HCT116 (cell line): ENCODE data around the gene DSG1. TPM values are rescaled to one million over a fixed set of nuclear protein-coding genes. Genes with fewer than 3 reads are reported as not detected.
A peak's percentile ranks its signal among the peaks of the same experiment; 100 is the strongest.

ENCODE experiments used
- ATAC-seq: fragments of 200-7000 bp; cut with Tn5 transposase; 2 replicates; pipeline ENCODE4 v1.9.1; 2020; ENCODE audit warnings: mild to moderate bottlenecking, moderate library complexity
- BruUV-seq: library from RNA; stranded (reverse); fragments of 400-500 nt; replicated peaks from 2 replicates; lab custom pipeline; 2021; lab: Mats Ljungman, UMichigan
- CTCF ChIA-PET: fragments of 300-600 bp; sonication (Branson Sonifier 250); formaldehyde crosslinking; loops from one replicate; lab custom pipeline; 2021; ENCODE audit warnings: antibody characterized with exemption; lab: Charles Lee
- POLR2A ChIA-PET: fragments of 300-600, 350-600 bp; sonication (Branson Sonifier 250); formaldehyde crosslinking; loops from one replicate; lab custom pipeline; 2021; ENCODE audit warnings: antibody characterized with exemption; lab: Charles Lee
- RAD21 ChIA-PET, 2 experiments: fragments of 300-600 bp; sonication (Branson Sonifier 250); formaldehyde crosslinking; loops; one replicate each; lab custom pipeline; 2023; ENCODE audit warnings: low total read pairs in 2 of 2; ENCODE audit not compliant: uncharacterized antibody in 2 of 2, unreplicated experiment in 2 of 2, low non-redundant PET in 1 of 2; lab: Charles Lee
- DNase-seq: peaks from one replicate; pipeline ENCODE4 v3.0.0-alpha.2; 2010; ENCODE audit warnings: low read depth, low spot score
- H2AFZ ChIP-seq: fragments of 200-600 bp; shearing (Covaris generic), sonication (generic); 2 replicates; pipeline ENCODE4 v1.6.1; 2017; ENCODE audit warnings: low read depth, mixed run types, mixed read lengths, antibody characterized with exemption, low read length; ENCODE audit not compliant: poor library complexity, severe bottlenecking
- H3K27ac ChIP-seq: 2 replicates; pipeline ENCODE4 v1.5.1; 2012; ENCODE audit warnings: low read depth, low read length
- H3K27me3 ChIP-seq: fragments of 200-600 bp; sonication (generic); 2 replicates; pipeline ENCODE4 v1.6.1; 2016; ENCODE audit warnings: mixed run types, low read length, mixed read lengths; ENCODE audit not compliant: insufficient read depth
- H3K36me3 ChIP-seq, 2 experiments: fragments of 200-500 bp in 1 of 2; fragments of 200-600 bp in 1 of 2; sonication (Bioruptor generic) in 1 of 2; sonication (generic) in 1 of 2; 2 replicates each; pipeline versions ENCODE4 v1.5.1 to v1.6.1; 2014 to 2016; ENCODE audit warnings: low read length in 2 of 2, inconsistent platforms in 1 of 2, mixed read lengths in 1 of 2, mixed run types in 1 of 2; ENCODE audit not compliant: insufficient read depth in 2 of 2, control insufficient read depth in 1 of 2
- H3K4me1 ChIP-seq, 2 experiments: fragments of 200-600 bp in 1 of 2; sonication (generic) in 1 of 2; 2 replicates each; pipeline versions ENCODE4 v1.5.1 to v1.6.1; 2012 to 2017; ENCODE audit warnings: low read length in 2 of 2, inconsistent platforms in 1 of 2, mild to moderate bottlenecking in 1 of 2, mixed read lengths in 1 of 2, mixed run types in 1 of 2, moderate library complexity in 1 of 2; ENCODE audit not compliant: insufficient read depth in 2 of 2, control insufficient read depth in 1 of 2
- H3K4me2 ChIP-seq: fragments of 200-600 bp; sonication (generic); 2 replicates; pipeline ENCODE4 v1.6.1; 2017; ENCODE audit warnings: mixed run types, low read length, mixed read lengths
- H3K4me3 ChIP-seq, 2 experiments: fragments of 200-600 bp in 1 of 2; sonication (generic) in 1 of 2; replicated peaks in 1 of 2; 2 replicates each; pipeline ENCODE4 v1.5.1; 2011 to 2016; ENCODE audit warnings: low read length in 2 of 2, control low read depth in 1 of 2, low read depth in 1 of 2, mild to moderate bottlenecking in 1 of 2, mixed read lengths in 1 of 2, mixed run types in 1 of 2
- H3K79me2 ChIP-seq: fragments of 200-600 bp; sonication (generic); 2 replicates; pipeline ENCODE4 v1.6.1; 2017; ENCODE audit warnings: mild to moderate bottlenecking, mixed run types, low read length, moderate library complexity, mixed read lengths; ENCODE audit not compliant: insufficient read depth
- H3K9ac ChIP-seq: fragments of 200-600 bp; sonication (generic); 2 replicates; pipeline ENCODE4 v1.6.1; 2016; ENCODE audit warnings: low read length, mixed read lengths
- H3K9me2 ChIP-seq: fragments of 200-600 bp; sonication (generic), shearing (Covaris generic); 2 replicates; pipeline ENCODE4 v1.6.1; 2017; ENCODE audit warnings: mixed run types, mild to moderate bottlenecking, moderate library complexity; ENCODE audit not compliant: insufficient read depth
- H3K9me3 ChIP-seq, 2 experiments: fragments of 200-500 bp in 1 of 2; fragments of 200-600 bp in 1 of 2; sonication (Bioruptor generic) in 1 of 2; sonication (generic) in 1 of 2; 2 replicates each; pipeline ENCODE4 v1.6.1; 2014 to 2017; ENCODE audit warnings: low read length in 2 of 2, mixed read lengths in 2 of 2, inconsistent platforms in 1 of 2, low read depth in 1 of 2, mild to moderate bottlenecking in 1 of 2, mixed run types in 1 of 2, moderate library complexity in 1 of 2; ENCODE audit not compliant: control insufficient read depth in 1 of 2, insufficient read depth in 1 of 2
- H4K20me1 ChIP-seq: fragments of 200-600 bp; sonication (generic), shearing (Covaris generic); 2 replicates; pipeline ENCODE4 v1.6.1; 2017; ENCODE audit warnings: mixed run types, mild to moderate bottlenecking, moderate library complexity; ENCODE audit not compliant: insufficient read depth
- CBX3 ChIP-seq: IDR thresholded peaks from 2 replicates; pipeline ENCODE4 v1.6.1; 2012; ENCODE audit warnings: low read depth
- EZH2 ChIP-seq: fragments of 200-600 bp; sonication (generic); IDR thresholded peaks from 2 replicates; pipeline ENCODE4 v1.6.1; 2017; ENCODE audit warnings: antibody characterized with exemption, mixed run types
- POLR2A ChIP-seq: IDR thresholded peaks from 2 replicates; pipeline ENCODE4 v1.7.0; 2011; ENCODE audit warnings: borderline replicate concordance; ENCODE audit not compliant: insufficient read depth, insufficient read length; ENCODE audit errors: extremely low read depth
- RAD21 ChIP-seq: IDR thresholded peaks from 2 replicates; pipeline ENCODE4 v1.6.1; 2012; ENCODE audit warnings: low read depth, mild to moderate bottlenecking
- SIN3A ChIP-seq: IDR thresholded peaks from 2 replicates; pipeline ENCODE4 v1.6.1; 2012; ENCODE audit warnings: low read depth
- SP1 ChIP-seq: IDR thresholded peaks from 2 replicates; pipeline ENCODE4 v1.6.1; 2012; ENCODE audit warnings: low read depth
- intact Hi-C: fragments of 100-400 bp; cut with micrococcal nuclease; formaldehyde crosslinking; loops from 2 replicates; pipeline ENCODE4 v1.10.0; 2022
- total RNA-seq: library from RNA; stranded (reverse); gene quantifications from one replicate; pipeline ENCODE4 v1.2.1, GENCODE V29; 2021; ENCODE audit not compliant: unreplicated experiment
- TF ChIP-seq, protein P1 (sequence below), 3 experiments: fragments of 200-600 bp in 1 of 3; sonication (generic) in 1 of 3; IDR thresholded peaks in 2 of 3; conservative IDR thresholded peaks in 1 of 3; 2 replicates each; pipeline ENCODE4 v1.5.1; 2012 to 2017; ENCODE audit warnings: low read depth in 2 of 3, low read length in 2 of 3, antibody characterized with exemption in 1 of 3, borderline replicate concordance in 1 of 3, control low read depth in 1 of 3, mild to moderate bottlenecking in 1 of 3, mixed read lengths in 1 of 3, mixed run types in 1 of 3, moderate library complexity in 1 of 3; ENCODE audit not compliant: insufficient read depth in 1 of 3
- TF ChIP-seq, protein P2 (sequence below): IDR thresholded peaks from 2 replicates; pipeline ENCODE4 v1.6.1; 2011; ENCODE audit warnings: mild to moderate bottlenecking, low read length, moderate library complexity; ENCODE audit not compliant: insufficient replicate concordance; ENCODE audit errors: extremely low read depth

Gene DSG1
- total RNA-seq, 1 experiment from 2014 or later = not detected

DNA sequence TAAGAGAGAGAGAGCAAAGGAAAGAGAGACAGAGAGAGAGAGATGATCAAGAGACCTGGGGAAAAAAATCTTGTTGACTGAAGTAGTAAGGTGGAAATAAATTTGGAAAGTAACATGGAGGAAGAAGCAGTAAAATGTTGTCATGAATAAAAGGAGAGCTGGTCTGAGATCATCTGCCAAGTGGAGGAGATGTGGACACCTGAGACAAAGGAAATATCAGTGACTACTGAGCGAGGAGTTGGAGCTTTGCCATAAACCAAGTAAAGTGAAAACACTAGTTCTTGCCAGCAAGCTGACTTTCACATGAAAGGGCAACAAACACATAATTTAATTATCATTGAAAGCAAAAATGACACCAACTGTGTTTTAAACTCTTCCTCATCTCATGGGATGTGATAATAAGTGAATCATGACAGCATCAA, 49.0 kb upstream of the DSG1 start:
- H3K4me2 ChIP-seq = peak overlapping the region; percentile 35
- ATAC-seq (no peak), DNase-seq (no peak)
- H3K9me3 ChIP-seq = no peaks in the 10 kb centered on the region
- TF ChIP-seq POLR2A (no peak), SIN3A (no peak), SP1 (peak; percentile 29; the same call in 1 of the 2 replicates), CBX3 (0 out of 2 replicates have a peak, but pooled peaks have one; percentile 23), RAD21 (peak; percentile 3; the same call in 1 of the 2 replicates), EZH2 (no peak)
- TF ChIP-seq, protein P1, sequence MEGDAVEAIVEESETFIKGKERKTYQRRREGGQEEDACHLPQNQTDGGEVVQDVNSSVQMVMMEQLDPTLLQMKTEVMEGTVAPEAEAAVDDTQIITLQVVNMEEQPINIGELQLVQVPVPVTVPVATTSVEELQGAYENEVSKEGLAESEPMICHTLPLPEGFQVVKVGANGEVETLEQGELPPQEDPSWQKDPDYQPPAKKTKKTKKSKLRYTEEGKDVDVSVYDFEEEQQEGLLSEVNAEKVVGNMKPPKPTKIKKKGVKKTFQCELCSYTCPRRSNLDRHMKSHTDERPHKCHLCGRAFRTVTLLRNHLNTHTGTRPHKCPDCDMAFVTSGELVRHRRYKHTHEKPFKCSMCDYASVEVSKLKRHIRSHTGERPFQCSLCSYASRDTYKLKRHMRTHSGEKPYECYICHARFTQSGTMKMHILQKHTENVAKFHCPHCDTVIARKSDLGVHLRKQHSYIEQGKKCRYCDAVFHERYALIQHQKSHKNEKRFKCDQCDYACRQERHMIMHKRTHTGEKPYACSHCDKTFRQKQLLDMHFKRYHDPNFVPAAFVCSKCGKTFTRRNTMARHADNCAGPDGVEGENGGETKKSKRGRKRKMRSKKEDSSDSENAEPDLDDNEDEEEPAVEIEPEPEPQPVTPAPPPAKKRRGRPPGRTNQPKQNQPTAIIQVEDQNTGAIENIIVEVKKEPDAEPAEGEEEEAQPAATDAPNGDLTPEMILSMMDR (IDR thresholded peaks at IDR 0.05 in 2 of 3, conservative IDR thresholded peaks at IDR 0.05 in 1 of 3; ENCODE audit: borderline replicate concordance in 1 of 3, insufficient read depth in 1 of 3, low read depth in 2 of 3, low read length in 2 of 3) = no peak
- TF ChIP-seq, protein P2, sequence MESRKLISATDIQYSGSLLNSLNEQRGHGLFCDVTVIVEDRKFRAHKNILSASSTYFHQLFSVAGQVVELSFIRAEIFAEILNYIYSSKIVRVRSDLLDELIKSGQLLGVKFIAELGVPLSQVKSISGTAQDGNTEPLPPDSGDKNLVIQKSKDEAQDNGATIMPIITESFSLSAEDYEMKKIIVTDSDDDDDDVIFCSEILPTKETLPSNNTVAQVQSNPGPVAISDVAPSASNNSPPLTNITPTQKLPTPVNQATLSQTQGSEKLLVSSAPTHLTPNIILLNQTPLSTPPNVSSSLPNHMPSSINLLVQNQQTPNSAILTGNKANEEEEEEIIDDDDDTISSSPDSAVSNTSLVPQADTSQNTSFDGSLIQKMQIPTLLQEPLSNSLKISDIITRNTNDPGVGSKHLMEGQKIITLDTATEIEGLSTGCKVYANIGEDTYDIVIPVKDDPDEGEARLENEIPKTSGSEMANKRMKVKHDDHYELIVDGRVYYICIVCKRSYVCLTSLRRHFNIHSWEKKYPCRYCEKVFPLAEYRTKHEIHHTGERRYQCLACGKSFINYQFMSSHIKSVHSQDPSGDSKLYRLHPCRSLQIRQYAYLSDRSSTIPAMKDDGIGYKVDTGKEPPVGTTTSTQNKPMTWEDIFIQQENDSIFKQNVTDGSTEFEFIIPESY = no peak
- RAD21 ChIA-PET = no interaction called here
- H3K4me3 ChIP-seq = no peak overlapping the region
- peak overlapping the region; percentile 36 for H2AFZ ChIP-seq
- no peaks in the 10 kb centered on the region for H3K27me3 ChIP-seq
- no peaks in the 10 kb centered on the region for H3K9me2 ChIP-seq
- POLR2A ChIA-PET = no interaction called here
- no peaks in the 10 kb centered on the region for H3K36me3 ChIP-seq
- no peak overlapping the region for H3K27ac ChIP-seq
- no peak overlapping the region for H3K9ac ChIP-seq
- CTCF ChIA-PET = no interaction called here
- no TSS peak for BruUV-seq
- peaks cover 3 to 12% of the 10 kb centered on the region in 2 experiments; a peak in 3 of 4 replicates for H3K4me1 ChIP-seq
- intact Hi-C loops = loop anchor here (5.0 kb wide), 3 partner anchors 52 to 238 kb away; no protein-coding TSS in a partner anchor
- H3K79me2 ChIP-seq = no peaks in the 10 kb centered on the region
- no peaks in the 10 kb centered on the region for H4K20me1 ChIP-seq
